NT2/D1 (cell line): ENCODE results near the gene CPNE1.

Experiments
- SUZ12 ChIP-seq: IDR thresholded peaks from 2 replicates; pipeline ENCODE4 v1.6.1; 2011; ENCODE audit not compliant: insufficient read length, insufficient read depth; ENCODE audit errors: extremely low read depth
- YY1 ChIP-seq: IDR thresholded peaks from 2 replicates; pipeline ENCODE4 v1.6.1; 2011; ENCODE audit not compliant: insufficient read length, insufficient read depth
- ZNF274 ChIP-seq: IDR thresholded peaks from 2 replicates; pipeline ENCODE4 v1.6.1; 2011; ENCODE audit warnings: mild to moderate bottlenecking, low read depth, low read length

- no peak for TF ChIP-seq SUZ12
- no peak for TF ChIP-seq ZNF274
- no peak for TF ChIP-seq YY1
Observed at GRCh38 chr20:35700625-35701148, 36.0 kb upstream of the CPNE1 start.
